HG02943 (cell line): Measurements from ENCODE around the gene SF3B6.
A peak's percentile ranks its signal among the peaks of the same experiment; 100 is the strongest.
"Not testable (repeated sequence)": the region's sequence is repeated elsewhere in the genome, so short reads cannot be mapped to it uniquely, and the experiment has no call there.

Experiments used
- ATAC-seq: cut with Tn5 transposase; IDR thresholded peaks from one replicate; pipeline ENCODE4 v1.9.1; 2021; ENCODE audit warnings: mild to moderate bottlenecking, low read depth, moderate library complexity; ENCODE audit not compliant: unreplicated experiment

SF3B6 gene

DNA sequence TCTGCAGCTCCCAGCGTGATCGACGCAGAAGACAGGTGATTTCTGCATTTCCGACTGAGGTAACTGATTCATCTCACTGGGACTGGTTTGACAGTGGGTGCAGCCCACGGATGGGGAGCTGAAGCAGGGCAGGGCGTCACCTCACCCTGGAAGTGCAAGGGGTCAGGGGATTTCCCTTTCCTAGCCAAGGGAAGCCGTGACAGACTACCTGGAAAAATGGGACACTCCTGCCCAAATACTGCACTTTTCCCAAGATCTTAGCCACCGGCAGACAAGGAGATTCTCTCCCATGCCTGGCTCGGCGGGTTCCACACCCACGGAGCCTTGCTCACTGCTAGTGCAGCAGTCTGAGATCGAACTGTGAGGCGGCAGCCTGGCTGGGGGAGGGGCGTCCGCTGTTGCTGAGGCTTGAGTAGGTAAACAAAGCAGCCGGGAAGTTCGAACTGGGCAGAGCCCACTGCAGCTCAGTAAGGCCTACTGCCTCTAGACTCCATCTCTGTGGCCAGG lies 19.1 kb upstream of the SF3B6 start:
- ATAC-seq = not testable (repeated sequence)

GRCh38 chr2:24093270-24093669 lies 17.1 kb upstream of the SF3B6 start:
- not testable (repeated sequence) for ATAC-seq

DNA sequence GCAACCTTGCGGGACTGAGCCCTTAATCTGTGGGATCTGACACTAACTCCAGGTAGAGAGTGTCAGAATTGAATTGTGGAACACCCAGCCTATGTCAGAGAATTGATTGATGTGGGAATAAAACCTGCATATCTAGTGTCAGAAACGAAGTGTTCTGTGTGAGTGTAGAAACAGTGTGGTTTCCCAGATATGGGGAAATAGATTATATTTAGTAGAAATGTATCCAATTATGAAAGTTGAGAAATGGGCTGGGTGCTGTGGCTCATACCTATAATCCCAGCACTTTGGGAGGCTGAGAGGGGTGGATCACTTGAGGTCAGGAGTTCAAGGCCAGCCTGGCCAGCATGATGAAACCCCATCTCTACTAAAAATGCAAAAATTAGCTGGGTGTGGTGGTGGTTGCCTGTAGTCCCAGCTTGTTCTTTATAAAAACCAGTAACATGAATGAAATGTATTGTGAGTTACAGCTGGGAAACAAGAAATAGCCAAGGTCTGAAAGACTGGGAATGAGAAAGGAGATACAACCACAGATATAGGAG lies 12.8 kb upstream of the SF3B6 start:
- ATAC-seq = no peak

- no peak for ATAC-seq
These were observed 10.9 kb upstream of the SF3B6 start for GRCh38 chr2:24087032-24087431.

- ATAC-seq = no peak
These were observed 10.1 kb upstream of the SF3B6 start for GRCh38 chr2:24086241-24086640.

GRCh38 chr2:24085200-24085489 lies 9.0 kb upstream of the SF3B6 start:
- ATAC-seq = no peak

DNA sequence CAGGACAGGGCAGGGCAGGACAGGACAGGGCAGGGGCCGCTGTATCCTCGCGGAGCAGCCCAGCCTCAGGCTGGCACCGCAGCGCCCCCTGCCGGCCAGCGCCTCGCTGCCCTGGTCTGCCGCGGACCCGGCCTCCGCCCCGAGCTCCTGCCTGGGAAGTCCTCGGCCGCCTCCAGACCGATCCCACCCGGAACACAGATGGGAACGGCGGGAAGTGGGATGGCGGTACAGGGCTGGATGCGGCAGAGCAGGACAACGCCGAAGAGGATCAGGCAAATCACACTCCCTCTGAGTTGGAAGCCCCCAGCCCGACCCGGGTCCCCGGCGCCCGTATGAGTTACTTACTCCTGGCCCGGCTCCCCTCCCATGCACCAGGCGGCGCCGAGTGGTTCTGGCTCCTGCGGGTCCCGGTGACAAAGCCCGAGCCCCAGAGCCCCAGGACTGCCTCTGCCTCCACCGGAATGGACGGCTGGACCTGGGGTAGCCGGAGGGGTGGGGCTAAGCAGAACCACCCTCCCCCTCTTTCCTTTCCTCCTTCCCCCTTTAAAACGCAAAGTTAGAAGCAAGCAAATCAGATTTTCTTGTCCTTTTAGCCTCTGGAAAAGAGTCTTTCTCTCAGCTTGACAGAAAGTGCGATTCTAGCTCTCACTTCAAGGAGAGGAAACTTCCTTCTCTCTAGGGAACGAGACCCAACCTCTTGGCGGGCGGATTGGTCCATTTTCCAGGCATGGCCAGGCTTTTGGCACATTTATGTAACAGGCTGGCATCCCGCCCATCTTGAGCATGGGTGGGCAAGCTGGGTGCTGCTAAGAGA lies 8.5 kb upstream of the SF3B6 start, which contains the start of gene TP53I3:
TP53I3 (minus strand) TSS at position 449 of the 814 bp plus-strand sequence. CDS start 508 bp downstream, outside the sequence.
- ATAC-seq = peak; percentile 89

DNA sequence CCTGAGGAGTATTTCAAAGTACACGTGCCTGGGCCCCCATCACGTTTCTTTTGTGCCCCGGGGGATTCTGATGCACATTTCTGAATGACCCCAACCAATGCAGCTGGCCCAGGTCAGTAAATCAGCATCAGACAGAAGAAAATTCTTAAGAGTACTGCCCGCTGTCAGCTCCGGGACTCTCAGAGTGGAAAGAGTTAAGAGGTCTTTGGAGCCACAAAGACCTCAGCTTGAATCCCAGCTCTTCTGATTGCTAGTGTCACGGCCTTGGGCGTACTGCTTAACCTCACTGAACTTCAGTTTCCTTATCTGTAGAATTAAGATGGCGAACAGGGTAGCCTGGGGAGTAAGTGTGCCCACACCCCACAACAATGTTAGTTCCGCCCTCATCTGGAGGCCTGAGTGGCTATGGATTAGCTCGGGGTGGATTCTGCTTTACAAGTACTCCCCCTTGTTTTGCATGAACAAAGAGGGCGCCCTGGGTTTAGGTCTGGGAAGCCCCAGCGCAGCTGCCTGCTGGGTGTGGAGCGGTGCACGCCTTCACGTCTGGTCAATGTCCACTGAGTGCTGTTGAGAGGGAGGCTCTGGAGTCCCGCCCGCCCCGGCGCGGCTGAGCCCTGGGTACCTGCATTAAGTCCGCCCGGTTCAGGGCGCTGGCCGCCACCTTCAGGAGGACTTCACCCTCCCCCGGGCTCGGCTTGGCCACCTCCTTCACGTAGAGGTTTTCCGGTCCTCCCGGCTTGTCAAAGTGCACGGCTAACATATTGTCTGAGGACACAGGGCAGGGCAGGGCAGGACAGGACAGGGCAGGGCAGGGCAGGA lies 7.7 kb upstream of the SF3B6 start:
- ATAC-seq = peak; percentile 69

DNA sequence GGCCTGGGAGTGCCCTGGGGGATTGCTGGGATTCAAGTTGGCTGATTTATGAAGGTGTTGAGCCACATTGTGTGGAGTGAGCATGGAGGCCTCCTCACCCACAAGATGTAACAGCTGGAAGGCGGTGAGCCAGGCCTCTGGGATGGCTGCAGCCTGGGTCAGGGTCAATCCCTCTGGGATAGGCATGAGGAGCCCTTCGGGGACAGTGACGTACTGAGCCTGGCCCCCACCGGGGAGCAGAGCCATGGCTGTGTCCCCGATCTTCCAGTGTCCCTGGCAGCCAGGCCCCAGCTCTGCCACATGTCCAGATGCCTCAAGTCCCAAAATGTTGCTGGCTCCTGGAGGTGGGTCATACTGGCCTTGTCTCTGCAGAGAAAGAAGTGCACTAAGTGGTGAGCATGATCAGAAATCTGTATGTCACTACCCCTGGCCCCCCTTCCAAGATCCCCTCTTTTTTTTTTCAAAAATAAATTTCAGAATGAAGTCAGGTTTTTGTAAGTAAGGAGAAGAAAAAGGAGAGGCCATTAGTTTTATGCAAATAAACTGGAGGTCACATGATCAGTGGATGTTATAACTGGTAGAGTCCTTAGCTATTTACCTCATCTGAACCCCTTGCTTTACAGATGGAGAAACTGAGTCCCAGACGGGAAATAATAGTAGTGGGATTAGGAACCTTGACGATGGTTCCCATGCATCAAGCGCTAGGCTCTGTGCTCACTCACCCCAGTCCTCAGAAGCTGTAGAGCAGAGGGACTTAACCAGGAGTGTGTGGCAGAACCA lies 6.9 kb upstream of the SF3B6 start:
- ATAC-seq = no peak

DNA sequence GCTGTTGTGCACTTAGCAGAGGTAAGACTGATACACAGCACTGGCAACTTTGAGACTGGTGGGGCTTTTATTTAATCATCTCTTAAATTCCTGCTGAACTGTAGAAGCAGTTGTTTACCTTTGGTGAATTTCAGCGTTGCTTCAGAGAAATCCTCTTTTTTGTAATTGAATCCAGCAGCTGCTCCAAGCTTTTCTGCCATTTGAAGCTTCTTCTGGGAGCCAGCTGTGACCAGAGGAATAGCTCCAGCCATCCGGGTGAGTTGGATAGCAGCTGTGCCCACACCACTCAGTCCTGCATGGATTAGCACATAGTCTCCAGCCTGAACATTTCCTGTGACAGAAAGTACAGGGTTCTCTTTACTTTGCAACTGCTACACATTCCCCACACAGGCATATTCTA lies 4.6 kb upstream of the SF3B6 start:
- no peak for ATAC-seq

DNA sequence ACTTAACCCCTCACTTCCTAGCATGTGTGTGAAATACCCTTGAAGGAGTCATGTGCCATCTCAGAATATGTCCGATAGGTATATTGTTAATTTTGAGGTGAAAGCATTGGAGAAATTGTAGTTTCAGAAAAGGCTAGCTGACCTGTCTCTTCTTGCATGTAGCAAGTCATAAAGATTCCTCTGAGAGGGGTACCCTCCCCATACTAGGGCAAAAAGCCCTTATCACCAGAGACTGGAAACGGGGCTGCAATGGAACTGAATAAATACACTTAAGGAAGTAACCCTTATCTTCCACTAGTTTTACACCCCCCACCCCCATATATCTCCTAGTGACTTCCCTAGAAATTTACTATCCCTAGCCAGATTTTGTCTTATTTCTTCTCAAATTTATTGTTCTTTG lies 1.8 kb upstream of the SF3B6 start:
- ATAC-seq = no peak

GRCh38 chr2:24077535-24077877 lies 1.4 kb upstream of the SF3B6 start:
- no peak for ATAC-seq

GRCh38 chr2:24076849-24077534 lies 866 bp upstream of the SF3B6 start:
- ATAC-seq = peak; percentile 15

- ATAC-seq = no peak
These were observed 867 bp downstream of the SF3B6 start for GRCh38 chr2:24075259-24075658.

- no peak for ATAC-seq
These were observed 2.3 kb downstream of the SF3B6 start for GRCh38 chr2:24073816-24074215.

GRCh38 chr2:24072259-24072658 lies 3.9 kb downstream of the SF3B6 start:
- ATAC-seq = no peak

DNA sequence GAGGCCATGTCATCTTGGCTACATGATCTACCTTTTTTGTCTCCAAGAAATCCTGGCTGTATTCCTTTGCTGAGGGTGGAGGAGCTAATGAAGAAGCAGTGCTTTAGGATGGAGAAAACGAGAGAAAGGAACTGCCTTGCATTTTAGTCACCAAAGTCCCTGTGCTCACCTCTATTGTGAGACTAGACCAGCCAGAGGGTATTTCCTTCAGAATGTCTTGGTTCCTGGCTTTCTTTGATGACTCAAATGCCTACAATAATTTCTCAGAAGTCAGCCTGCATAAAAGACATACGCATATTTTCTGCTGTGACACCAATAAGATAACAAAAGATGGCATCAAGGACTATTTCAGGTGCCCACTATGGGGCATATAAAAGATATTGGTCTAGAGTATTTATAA lies 10.8 kb downstream of the SF3B6 start:
- ATAC-seq = no peak

DNA sequence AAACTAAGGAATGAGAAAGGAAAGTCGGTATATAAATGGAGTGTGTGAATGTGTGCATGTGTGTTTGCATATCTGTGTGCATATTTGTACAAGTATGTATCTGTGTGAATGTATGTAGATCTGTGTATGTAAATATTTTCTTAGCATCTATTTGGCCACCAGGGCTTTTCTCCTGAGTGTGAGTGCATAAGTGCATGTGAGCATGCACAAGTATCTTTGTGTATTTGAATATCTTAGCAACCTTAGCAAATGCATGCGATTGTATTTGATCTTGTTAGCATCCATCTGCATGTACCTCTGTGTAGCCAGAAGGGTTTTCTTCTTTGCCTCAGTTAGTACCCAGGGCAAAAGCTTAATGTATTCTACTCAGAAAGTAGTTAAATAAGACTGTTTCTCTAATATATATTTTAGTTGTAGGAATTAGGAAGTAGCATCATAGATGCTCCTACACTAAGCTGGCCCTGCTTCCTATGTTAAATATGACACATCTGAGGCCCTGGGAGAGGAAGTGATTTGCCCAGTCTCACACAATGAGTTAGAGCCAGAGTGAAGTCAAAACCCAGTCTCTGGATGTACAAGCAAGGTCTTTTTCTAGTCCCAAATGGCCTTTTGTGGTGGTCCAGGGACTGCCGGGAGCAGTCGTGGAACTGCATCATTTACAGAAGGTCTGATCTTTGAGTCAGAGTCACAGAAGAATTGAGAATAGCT lies 17.4 kb downstream of the SF3B6 start:
- no peak for ATAC-seq

GRCh38 chr2:24055750-24056149 lies 20.4 kb downstream of the SF3B6 start:
- ATAC-seq = no peak
